HepG2 (cell line): Measurements from ENCODE around the gene CSTF3. TPM values are rescaled to one million over a fixed set of nuclear protein-coding genes. Genes with fewer than 3 reads are reported as not detected.
A peak's percentile ranks its signal among the peaks of the same experiment; 100 is the strongest.

ENCODE experiments used
- ASH2L ChIP-seq: fragments of 300-600, 200-600 bp; sonication (generic); IDR thresholded peaks from 2 replicates; pipeline ENCODE4 v1.7.0; 2017; ENCODE audit warnings: low read depth, mild to moderate bottlenecking, moderate library complexity, mixed read lengths, low read length; ENCODE audit not compliant: insufficient read length
- BRCA1 ChIP-seq: sonication (generic); formaldehyde crosslinking; IDR thresholded peaks from 2 replicates; pipeline ENCODE4 v1.4.0; 2020; ENCODE audit warnings: missing genetic modification reagents
- MAFF ChIP-seq: IDR thresholded peaks from 2 replicates; pipeline ENCODE4 v1.6.1; 2011; ENCODE audit warnings: low read depth, low read length, improper control_type of control experiment
- MIXL1 ChIP-seq: IDR thresholded peaks from 2 replicates; pipeline ENCODE4 v1.6.1; 2016
- MYC ChIP-seq: sonication (generic); formaldehyde crosslinking; IDR thresholded peaks from 2 replicates; pipeline ENCODE4 v1.9.0; 2021; ENCODE audit warnings: missing genetic modification reagents, borderline replicate concordance
- NBN ChIP-seq: fragments of 450-650 bp; conservative IDR thresholded peaks from 2 replicates; pipeline ENCODE4 v1.6.1; 2017
- RFX3 ChIP-seq: IDR thresholded peaks from 2 replicates; pipeline ENCODE4 v1.6.1; 2016; ENCODE audit warnings: missing biosample characterization, missing genetic modification reagents
- SOX6 ChIP-seq, 2 experiments: fragments of 450-650 bp in 1 of 2; sonication (generic) in 1 of 2; formaldehyde crosslinking in 1 of 2; IDR thresholded peaks; 2 replicates each; pipeline versions ENCODE4 v1.4.0 to v1.6.1; 2017 to 2020; ENCODE audit warnings: antibody characterized with exemption in 1 of 2, mild to moderate bottlenecking in 1 of 2, missing genetic modification reagents in 1 of 2
- SRF ChIP-seq: IDR thresholded peaks from 2 replicates; pipeline ENCODE4 v1.6.1; 2011; ENCODE audit warnings: mild to moderate bottlenecking, low read depth, low read length, moderate library complexity
- ZNF44 ChIP-seq: sonication (generic); formaldehyde crosslinking; IDR thresholded peaks from 2 replicates; pipeline ENCODE4 v1.5.1; 2020; ENCODE audit warnings: mild to moderate bottlenecking, missing genetic modification reagents
- ZNF552 ChIP-seq: sonication (generic); formaldehyde crosslinking; IDR thresholded peaks from 2 replicates; pipeline ENCODE4 v1.9.0; 2022; ENCODE audit warnings: missing genetic modification reagents, mild to moderate bottlenecking, borderline replicate concordance
- ZNF850 ChIP-seq: sonication (generic); formaldehyde crosslinking; conservative IDR thresholded peaks from 2 replicates; pipeline ENCODE4 v1.9.0; 2021; ENCODE audit warnings: mild to moderate bottlenecking, missing genetic modification reagents
- ZNF878 ChIP-seq: sonication (generic); formaldehyde crosslinking; IDR thresholded peaks from 2 replicates; pipeline ENCODE4 v1.8.1; 2023; ENCODE audit warnings: mild to moderate bottlenecking, missing genetic modification reagents, moderate library complexity
- polyA plus RNA-seq, 8 experiments: library from polyadenylated mRNA; depleted of rRNA in 3 of 8; stranded (reverse) in 7 of 8; unstranded in 1 of 8; fragments of >200 nt; fragmentation: Illumina TruSeq in 4 of 8; extraction: Trizol in 4 of 8; gene quantifications; 2 replicates each; pipeline versions ENCODE4 v1.2.1 to v1.2.3, GENCODE V29; 2011 to 2016; ENCODE audit warnings: low read depth in 4 of 8, missing spikeins in 1 of 8, mixed read lengths in 1 of 8; ENCODE audit not compliant: insufficient read depth in 1 of 8
- total RNA-seq, 5 experiments: library from RNA; depleted of rRNA; stranded (reverse); fragments of >200 nt; fragmentation: Illumina TruSeq; extraction: Trizol; gene quantifications; 2 replicates each; pipeline ENCODE4 v1.2.3, GENCODE V29; 2016; ENCODE audit warnings: low read depth in 1 of 5
- TF ChIP-seq, protein P1 (sequence below): sonication (generic); formaldehyde crosslinking; IDR thresholded peaks from 2 replicates; pipeline ENCODE4 v1.5.0; 2020; ENCODE audit warnings: mild to moderate bottlenecking, missing genetic modification reagents
- TF ChIP-seq, protein P2 (sequence below): sonication (generic); formaldehyde crosslinking; IDR thresholded peaks from 2 replicates; pipeline ENCODE4 v1.4.0; 2020; ENCODE audit warnings: missing genetic modification reagents, mild to moderate bottlenecking, borderline replicate concordance
- TF ChIP-seq, protein P3 (sequence below): sonication (generic); formaldehyde crosslinking; IDR thresholded peaks from 2 replicates; pipeline ENCODE4 v1.9.0; 2021; ENCODE audit warnings: missing genetic modification reagents, mild to moderate bottlenecking, borderline replicate concordance
- TF ChIP-seq, protein P4 (sequence below): sonication (generic); formaldehyde crosslinking; IDR thresholded peaks from 2 replicates; pipeline ENCODE4 v1.4.0; 2020; ENCODE audit warnings: missing genetic modification reagents
- TF ChIP-seq, protein P5 (sequence below): sonication (generic); formaldehyde crosslinking; IDR thresholded peaks from 2 replicates; pipeline ENCODE4 v1.4.0; 2020; ENCODE audit warnings: missing genetic modification reagents

The CSTF3 gene
- total and polyA plus RNA-seq, 2 of the 13 experiments (the other 11 are each of a cell fraction or from before 2014, with no cell fraction given): 21.5 to 43.6 TPM

DNA sequence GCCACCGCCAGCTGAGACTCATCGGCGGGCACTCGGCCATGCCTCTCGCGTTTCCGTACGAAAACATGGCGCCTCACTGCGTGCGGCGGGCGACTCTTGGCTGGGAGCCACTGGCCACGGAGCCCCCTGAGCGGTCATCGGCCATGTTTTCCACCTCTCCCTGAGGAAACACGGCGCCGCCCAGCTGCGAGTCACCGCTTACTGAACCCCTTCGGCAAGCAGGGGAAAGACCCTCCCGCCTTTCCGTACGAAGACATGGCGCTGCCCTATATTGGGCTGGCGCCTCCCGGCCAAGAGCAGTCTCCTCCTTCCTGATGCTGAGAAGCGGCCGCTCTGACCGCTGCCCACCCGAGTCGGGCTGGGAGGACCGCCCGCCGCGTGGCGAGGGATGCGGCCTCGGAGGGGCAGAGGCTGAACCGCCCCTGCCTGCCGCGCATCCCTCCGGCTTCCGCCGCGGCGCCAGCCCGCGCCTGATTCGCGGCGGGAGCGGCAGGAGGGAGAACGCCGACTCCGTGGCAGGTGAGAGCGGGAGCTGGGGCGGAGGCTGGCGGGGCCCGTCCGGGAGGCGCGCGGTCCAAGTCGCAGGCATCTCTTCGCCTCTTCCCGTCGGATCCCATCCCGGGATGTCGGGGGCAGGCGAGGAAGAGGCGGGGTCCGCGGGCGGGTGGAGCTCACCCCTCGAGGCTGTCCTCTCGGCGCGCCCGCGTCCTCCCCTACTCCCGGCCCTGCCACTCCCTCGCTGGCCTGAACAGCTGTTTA lies 121.8 kb downstream of the CSTF3 start, which contains the start of gene TCP11L1 (continued):
- TF ChIP-seq, protein P1, sequence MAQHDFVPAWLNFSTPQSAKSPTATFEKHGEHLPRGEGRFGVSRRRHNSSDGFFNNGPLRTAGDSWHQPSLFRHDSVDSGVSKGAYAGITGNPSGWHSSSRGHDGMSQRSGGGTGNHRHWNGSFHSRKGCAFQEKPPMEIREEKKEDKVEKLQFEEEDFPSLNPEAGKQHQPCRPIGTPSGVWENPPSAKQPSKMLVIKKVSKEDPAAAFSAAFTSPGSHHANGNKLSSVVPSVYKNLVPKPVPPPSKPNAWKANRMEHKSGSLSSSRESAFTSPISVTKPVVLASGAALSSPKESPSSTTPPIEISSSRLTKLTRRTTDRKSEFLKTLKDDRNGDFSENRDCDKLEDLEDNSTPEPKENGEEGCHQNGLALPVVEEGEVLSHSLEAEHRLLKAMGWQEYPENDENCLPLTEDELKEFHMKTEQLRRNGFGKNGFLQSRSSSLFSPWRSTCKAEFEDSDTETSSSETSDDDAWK (CRISPR knock-in tag): no peak
- TF ChIP-seq ZNF552 (CRISPR knock-in tag) (no peak), ZNF850 (CRISPR knock-in tag) (0 out of 2 replicates have a peak, but pooled peaks have one; percentile 63), SOX6 (IDR thresholded peaks at IDR 0.05) (no peak), SOX6 (CRISPR knock-in tag; IDR thresholded peaks at IDR 0.05) (0 out of 2 replicates have a peak, but pooled peaks have one; percentile 60), NBN (no peak), RFX3 (CRISPR knock-in tag) (no peak), ASH2L (peak; percentile 77), ZNF878 (CRISPR knock-in tag) (no peak), SRF (no peak), ZNF44 (no peak), MAFF (no peak), BRCA1 (CRISPR knock-in tag) (no peak), MIXL1 (CRISPR knock-in tag) (0 out of 2 replicates have a peak, but pooled peaks have one; percentile 26), MYC (peak; percentile 79)
- TF ChIP-seq, protein P2, sequence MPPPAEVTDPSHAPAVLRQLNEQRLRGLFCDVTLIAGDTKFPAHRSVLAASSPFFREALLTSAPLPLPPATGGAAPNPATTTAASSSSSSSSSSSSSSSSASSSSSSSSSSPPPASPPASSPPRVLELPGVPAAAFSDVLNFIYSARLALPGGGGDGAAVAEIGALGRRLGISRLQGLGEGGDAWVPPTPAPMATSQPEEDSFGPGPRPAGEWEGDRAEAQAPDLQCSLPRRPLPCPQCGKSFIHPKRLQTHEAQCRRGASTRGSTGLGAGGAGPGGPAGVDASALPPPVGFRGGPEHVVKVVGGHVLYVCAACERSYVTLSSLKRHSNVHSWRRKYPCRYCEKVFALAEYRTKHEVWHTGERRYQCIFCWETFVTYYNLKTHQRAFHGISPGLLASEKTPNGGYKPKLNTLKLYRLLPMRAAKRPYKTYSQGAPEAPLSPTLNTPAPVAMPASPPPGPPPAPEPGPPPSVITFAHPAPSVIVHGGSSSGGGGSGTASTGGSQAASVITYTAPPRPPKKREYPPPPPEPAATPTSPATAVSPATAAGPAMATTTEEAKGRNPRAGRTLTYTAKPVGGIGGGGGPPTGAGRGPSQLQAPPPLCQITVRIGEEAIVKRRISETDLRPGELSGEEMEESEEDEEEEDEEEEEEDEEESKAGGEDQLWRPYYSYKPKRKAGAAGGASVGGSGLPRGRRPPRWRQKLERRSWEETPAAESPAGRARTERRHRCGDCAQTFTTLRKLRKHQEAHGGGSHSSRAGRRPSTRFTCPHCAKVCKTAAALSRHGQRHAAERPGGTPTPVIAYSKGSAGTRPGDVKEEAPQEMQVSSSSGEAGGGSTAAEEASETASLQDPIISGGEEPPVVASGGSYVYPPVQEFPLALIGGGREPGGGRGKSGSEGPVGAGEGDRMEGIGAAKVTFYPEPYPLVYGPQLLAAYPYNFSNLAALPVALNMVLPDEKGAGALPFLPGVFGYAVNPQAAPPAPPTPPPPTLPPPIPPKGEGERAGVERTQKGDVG (CRISPR knock-in tag): no peak
- TF ChIP-seq, protein P3, sequence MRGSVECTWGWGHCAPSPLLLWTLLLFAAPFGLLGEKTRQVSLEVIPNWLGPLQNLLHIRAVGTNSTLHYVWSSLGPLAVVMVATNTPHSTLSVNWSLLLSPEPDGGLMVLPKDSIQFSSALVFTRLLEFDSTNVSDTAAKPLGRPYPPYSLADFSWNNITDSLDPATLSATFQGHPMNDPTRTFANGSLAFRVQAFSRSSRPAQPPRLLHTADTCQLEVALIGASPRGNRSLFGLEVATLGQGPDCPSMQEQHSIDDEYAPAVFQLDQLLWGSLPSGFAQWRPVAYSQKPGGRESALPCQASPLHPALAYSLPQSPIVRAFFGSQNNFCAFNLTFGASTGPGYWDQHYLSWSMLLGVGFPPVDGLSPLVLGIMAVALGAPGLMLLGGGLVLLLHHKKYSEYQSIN (CRISPR knock-in tag): no peak
- TF ChIP-seq, protein P4, sequence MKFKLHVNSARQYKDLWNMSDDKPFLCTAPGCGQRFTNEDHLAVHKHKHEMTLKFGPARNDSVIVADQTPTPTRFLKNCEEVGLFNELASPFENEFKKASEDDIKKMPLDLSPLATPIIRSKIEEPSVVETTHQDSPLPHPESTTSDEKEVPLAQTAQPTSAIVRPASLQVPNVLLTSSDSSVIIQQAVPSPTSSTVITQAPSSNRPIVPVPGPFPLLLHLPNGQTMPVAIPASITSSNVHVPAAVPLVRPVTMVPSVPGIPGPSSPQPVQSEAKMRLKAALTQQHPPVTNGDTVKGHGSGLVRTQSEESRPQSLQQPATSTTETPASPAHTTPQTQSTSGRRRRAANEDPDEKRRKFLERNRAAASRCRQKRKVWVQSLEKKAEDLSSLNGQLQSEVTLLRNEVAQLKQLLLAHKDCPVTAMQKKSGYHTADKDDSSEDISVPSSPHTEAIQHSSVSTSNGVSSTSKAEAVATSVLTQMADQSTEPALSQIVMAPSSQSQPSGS (CRISPR knock-in tag): peak; percentile 24; the same call in 1 of the 2 replicates
- TF ChIP-seq, protein P5, sequence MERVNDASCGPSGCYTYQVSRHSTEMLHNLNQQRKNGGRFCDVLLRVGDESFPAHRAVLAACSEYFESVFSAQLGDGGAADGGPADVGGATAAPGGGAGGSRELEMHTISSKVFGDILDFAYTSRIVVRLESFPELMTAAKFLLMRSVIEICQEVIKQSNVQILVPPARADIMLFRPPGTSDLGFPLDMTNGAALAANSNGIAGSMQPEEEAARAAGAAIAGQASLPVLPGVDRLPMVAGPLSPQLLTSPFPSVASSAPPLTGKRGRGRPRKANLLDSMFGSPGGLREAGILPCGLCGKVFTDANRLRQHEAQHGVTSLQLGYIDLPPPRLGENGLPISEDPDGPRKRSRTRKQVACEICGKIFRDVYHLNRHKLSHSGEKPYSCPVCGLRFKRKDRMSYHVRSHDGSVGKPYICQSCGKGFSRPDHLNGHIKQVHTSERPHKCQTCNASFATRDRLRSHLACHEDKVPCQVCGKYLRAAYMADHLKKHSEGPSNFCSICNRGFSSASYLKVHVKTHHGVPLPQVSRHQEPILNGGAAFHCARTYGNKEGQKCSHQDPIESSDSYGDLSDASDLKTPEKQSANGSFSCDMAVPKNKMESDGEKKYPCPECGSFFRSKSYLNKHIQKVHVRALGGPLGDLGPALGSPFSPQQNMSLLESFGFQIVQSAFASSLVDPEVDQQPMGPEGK (CRISPR knock-in tag): 0 out of 2 replicates have a peak, but pooled peaks have one; percentile 42
